HG03354 (cell line): ENCODE results near the gene KRTCAP2.
A peak's percentile ranks its signal among the peaks of the same experiment; 100 is the strongest.
"Not testable (repeated sequence)": the region's sequence is repeated elsewhere in the genome, so short reads cannot be mapped to it uniquely, and the experiment has no call there.

Experiments used
- ATAC-seq: cut with Tn5 transposase; IDR thresholded peaks from one replicate; pipeline ENCODE4 v1.9.1; 2021; ENCODE audit warnings: mild to moderate bottlenecking; ENCODE audit not compliant: unreplicated experiment, poor library complexity, severe bottlenecking

The KRTCAP2 gene

GRCh38 chr1:155172732-155173477 lies at the start of gene KRTCAP2:
Gene KRTCAP2, minus strand, starts transcription at chr1:155173304. Its CDS starts 80 bp downstream, at chr1:155173224.
- ATAC-seq: peak; percentile 77

GRCh38 chr1:155220211-155220965 lies 47.3 kb upstream of the KRTCAP2 start:
- ATAC-seq: not testable (repeated sequence)

- no peak for ATAC-seq
These were observed 46.5 kb upstream of the KRTCAP2 start for GRCh38 chr1:155219592-155220031.

- no peak for ATAC-seq
These were observed 45.9 kb upstream of the KRTCAP2 start for GRCh38 chr1:155218854-155219591.

GRCh38 chr1:155214702-155215101 lies 41.6 kb upstream of the KRTCAP2 start:
- ATAC-seq: not testable (repeated sequence)

- not testable (repeated sequence) for ATAC-seq
These were observed 38.9 kb upstream of the KRTCAP2 start for GRCh38 chr1:155212051-155212440.

GRCh38 chr1:155211381-155212050 lies 38.4 kb upstream of the KRTCAP2 start:
- ATAC-seq: not testable (repeated sequence)

GRCh38 chr1:155210314-155211104 lies 37.4 kb upstream of the KRTCAP2 start:
- no peak for ATAC-seq

GRCh38 chr1:155209312-155209721 lies 36.2 kb upstream of the KRTCAP2 start:
- ATAC-seq: no peak

GRCh38 chr1:155208541-155209311 lies 35.6 kb upstream of the KRTCAP2 start, which contains the start of gene MTX1:
Gene MTX1, plus strand, starts transcription at chr1:155208695. Its CDS starts 110 bp downstream, at chr1:155208805.
- ATAC-seq: peak; percentile 77

- no peak for ATAC-seq
These were observed 34.9 kb upstream of the KRTCAP2 start, which contains the start of gene THBS3 for GRCh38 chr1:155207806-155208540. Gene THBS3, minus strand, starts transcription at chr1:155207897. Its CDS starts 21 bp downstream, at chr1:155207876.

GRCh38 chr1:155206891-155207805 lies 34.0 kb upstream of the KRTCAP2 start:
- ATAC-seq: no peak

GRCh38 chr1:155205969-155206593 lies 33.0 kb upstream of the KRTCAP2 start:
- ATAC-seq: no peak

GRCh38 chr1:155205035-155205434 lies 31.9 kb upstream of the KRTCAP2 start:
- no peak for ATAC-seq

GRCh38 chr1:155202731-155203515 lies 29.8 kb upstream of the KRTCAP2 start:
- ATAC-seq: no peak
